NCI-H1092 (cell line): ENCODE results near the gene SH2D3A.
"Not testable (repeated sequence)": the region's sequence is repeated elsewhere in the genome, so short reads cannot be mapped to it uniquely, and the experiment has no call there.

Experiments used
- DNase-seq: peaks from one replicate; lab custom pipeline; 2025; lab: John Stamatoyannopoulos, UW

SH2D3A gene

GRCh38 chr19:6761053-6761676 lies 6.1 kb downstream of the SH2D3A start:
- no peak for DNase-seq

DNA sequence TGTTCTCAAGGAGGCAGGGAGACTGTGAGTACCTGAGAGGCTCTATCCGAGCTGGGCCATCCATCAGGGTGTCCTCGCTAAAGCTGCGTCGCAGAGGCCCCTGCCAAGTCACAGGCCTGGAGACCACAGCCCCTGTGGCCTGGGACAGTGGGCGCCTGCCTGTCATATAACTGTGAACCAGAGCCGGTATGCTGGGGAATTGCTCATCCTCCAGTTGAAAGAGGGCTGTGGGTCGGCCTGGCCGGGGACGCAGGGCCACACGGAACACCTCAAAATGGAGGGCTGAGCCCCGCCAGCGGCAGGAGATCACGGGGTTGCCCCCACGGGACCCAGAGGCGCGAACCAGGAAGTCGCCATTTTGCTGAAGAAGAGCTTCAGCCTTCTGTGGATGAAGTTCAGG lies 6.6 kb downstream of the SH2D3A start:
- DNase-seq: no peak

DNA sequence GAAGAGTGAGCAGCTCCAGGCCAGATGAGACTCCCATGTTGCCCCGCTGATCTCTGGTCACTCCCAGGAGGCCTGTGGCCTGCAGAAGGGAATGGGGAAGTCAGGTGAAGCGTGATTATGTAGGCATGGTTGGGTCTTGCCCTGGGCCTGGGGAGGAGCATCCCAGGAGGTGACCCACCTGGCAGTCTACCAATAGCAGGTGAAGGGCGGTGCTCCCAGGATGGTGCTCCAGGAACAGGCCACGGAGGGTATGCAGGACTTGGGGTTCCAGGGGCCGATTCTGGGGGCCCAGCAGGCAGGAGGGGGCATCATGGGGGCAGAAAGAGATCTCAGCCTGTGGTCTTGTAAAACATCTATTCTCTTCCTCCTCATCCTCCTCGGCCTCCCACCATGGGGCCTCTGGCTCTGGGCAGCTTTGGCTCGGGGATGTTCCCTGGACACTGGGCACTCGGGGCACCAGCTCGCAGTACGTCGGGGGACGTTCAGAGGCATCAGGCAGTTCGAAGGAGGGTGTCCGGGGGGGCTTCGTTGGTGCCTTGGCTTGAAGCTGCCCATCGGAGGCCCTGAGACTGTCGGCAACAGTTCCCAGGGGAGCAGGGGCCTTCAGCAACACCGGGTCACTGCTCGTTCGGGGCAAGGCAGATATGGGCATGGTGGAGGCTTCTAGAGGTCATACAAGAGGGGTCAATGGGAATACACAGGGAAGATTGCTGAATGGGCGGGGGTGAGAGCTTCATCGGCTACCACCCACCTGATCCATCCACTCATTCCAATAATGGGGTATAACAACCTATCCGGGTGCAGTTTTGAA lies 12.4 kb downstream of the SH2D3A start:
- DNase-seq: no peak

GRCh38 chr19:6754136-6754535 lies 13.1 kb downstream of the SH2D3A start:
- no peak for DNase-seq

DNA sequence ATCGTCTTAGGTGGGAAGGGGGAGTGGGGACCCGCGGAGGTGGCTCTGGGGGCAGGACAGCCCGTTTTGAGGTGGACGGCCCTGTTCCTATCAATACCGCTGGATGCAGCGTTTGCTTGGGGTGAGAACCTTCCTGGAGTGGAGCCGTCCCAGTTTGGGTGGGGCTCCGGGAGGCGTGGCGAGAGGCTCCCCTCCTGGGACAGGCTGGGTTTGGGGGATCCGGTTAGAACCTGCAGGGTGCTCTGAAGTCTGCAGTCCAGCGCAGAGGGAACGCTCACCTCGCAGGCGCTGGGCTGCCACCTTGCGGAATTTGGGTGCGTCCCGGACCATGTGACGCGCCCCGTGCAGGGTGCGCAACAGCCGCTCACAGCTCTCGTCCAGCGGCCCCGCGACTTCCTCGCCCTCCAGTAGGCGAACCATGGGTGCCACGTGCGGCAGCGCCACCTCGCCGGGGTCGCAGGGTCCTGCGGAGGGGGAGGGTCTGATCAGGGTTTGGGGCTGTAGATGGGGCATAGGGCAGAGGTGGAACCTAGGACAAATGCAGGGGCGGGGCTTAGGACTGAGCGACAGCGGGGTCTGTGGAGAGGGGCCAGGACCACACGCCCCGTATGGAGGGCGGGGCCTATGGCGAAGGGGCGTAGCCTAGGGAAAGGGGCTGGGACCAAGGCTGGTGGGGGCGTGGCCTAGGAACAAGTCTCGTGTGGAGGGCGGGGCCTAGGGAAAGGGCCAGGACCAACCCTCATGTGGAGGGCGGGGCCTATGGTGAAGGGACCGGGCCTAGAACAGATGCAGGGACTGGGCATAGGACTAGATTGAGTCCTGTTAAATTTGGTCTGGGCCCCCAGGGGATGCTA lies 13.8 kb downstream of the SH2D3A start:
- DNase-seq: no peak

- no peak for DNase-seq
Measured at GRCh38 chr19:6752256-6753177, 14.7 kb downstream of the SH2D3A start.

DNA sequence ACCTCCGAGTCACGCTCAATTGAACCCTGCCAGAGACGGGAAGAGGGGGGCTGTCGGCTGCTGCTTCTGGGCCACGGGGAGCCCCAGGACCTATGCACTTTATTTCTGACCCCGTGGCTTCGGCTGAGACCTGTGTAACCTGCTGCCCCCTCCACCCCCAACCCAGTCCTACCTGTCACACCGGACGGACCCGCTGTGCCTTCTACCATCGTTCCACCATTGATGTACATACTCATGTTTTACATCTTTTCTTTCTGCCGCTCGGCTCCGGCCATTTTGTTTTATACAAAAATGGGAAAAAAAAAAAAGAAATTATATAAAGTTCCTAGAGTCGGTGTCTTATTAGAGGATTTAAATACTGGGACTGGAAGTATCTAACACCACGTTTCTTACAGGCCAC lies 16.0 kb downstream of the SH2D3A start:
- DNase-seq: no peak

- DNase-seq: no peak
Measured at GRCh38 chr19:6750062-6750461, 17.2 kb downstream of the SH2D3A start.

GRCh38 chr19:6748543-6748942 lies 18.7 kb downstream of the SH2D3A start:
- DNase-seq: not testable (repeated sequence)

- no peak for DNase-seq
Measured at GRCh38 chr19:6745965-6746364, 21.3 kb downstream of the SH2D3A start.

GRCh38 chr19:6744381-6745301 lies 22.6 kb downstream of the SH2D3A start:
- DNase-seq: no peak

GRCh38 chr19:6743714-6744380 lies 23.4 kb downstream of the SH2D3A start:
- DNase-seq: no peak

GRCh38 chr19:6743066-6743465 lies 24.2 kb downstream of the SH2D3A start:
- no peak for DNase-seq

GRCh38 chr19:6740589-6741343 lies 26.5 kb downstream of the SH2D3A start:
- DNase-seq: no peak

DNA sequence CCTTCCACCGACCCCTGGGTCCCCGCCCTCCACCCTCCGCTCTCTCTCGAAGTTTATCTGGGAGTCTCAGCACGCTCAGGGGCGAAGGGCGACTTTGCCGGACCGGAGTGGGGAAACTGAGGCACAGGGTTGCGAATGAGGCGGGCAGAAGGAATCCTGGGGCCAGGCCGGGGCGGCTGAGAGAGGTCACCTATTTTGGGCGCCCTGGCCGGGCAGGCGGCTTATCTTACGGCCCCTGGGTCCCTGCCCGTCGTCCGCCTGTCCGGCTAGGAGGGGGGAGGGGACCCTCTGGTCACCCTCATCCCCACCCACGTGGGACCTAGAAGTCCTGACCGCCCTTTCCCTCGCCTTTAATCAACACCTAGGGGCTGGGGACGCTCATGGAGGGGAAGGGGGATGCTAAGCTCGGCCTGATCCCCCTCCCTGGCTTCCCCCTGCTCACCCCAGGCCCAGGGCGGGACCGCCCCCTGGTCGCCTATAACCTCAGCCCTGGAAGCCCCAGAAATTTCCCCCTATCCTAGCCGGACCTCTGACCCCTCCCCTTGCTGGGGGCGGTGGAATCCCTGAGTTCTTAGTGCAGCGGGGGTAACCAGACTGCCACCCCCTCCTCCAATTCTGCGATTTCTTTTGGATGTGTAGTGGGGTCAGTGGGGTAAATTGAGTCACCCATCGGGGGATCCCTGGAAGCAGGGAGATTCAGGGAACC lies 27.2 kb downstream of the SH2D3A start:
- no peak for DNase-seq

DNA sequence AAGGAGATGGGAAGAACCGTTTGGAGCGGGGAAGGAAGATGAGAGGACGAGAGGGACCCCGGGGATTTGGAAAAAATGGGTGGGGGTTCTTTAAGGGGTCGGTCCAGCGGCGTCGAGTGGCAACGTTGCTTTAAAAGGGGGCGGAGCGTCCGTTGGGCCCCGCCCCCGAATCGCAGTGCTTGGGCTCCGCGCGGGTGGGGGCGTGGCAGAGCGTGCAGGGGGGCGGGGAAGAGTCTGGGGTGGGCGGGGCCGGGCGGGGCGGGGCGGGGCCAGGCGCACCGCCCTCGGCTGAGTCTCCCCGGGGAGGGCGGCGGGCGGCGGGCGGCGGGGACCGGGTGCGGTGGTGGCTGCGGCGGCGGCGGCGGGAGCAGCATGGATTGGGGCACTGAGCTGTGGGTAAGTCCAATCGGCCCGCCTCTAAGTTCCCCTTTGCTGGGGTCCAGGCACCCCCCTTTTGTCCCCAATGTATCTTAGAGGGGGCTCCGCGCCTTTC lies 27.8 kb downstream of the SH2D3A start, which contains the start of gene TRIP10:
Gene TRIP10, plus strand, starts transcription at position 291 of the 493 bp plus-strand sequence. Its CDS starts 82 bp downstream, at position 373.
- DNase-seq: no peak

DNA sequence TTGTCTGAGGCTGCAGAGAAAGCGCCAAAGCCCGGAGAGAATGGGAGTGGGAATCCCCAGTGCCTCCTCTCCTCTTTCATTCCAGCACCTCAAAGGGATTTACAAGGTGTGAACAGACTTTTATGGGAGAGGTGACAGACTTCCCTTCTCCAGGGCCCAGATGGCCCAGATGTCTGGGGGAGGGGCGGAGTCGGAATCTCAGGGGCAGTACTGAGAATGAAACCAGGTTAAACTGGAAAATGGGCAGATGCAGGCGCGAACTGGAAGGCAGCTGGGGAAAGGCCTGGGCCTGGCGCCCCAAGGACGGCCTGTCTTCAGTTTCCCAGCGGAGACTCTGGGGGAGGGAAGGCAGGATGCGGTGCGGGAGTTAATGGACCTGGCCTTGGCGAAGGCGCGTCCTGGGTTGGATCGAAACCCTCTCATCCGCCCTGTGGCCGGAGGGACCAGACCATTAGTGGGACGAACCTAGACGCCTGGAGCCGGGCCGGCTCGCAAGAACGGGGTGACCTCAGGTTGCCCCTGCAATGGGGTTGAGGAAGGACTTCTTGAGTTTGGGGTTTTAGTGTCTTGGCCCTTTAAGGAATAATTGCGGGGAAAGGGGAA lies 28.3 kb downstream of the SH2D3A start:
- no peak for DNase-seq
